GM12875 (cell line): ENCODE data around the gene PGAP3.
"Not testable (repeated sequence)": the region's sequence is repeated elsewhere in the genome, so short reads cannot be mapped to it uniquely, and the experiment has no call there.

Experiments used
- H3K4me3 ChIP-seq: one replicate; pipeline ENCODE4 v1.5.1; 2011; ENCODE audit warnings: low read depth, low read length, control low read depth
- CTCF ChIP-seq: IDR thresholded peaks from 2 replicates; pipeline ENCODE4 v1.5.1; 2011; ENCODE audit warnings: low read depth, mild to moderate bottlenecking, control low read depth, inconsistent platforms, low read length, moderate library complexity, borderline replicate concordance; ENCODE audit not compliant: insufficient read depth

The PGAP3 gene

GRCh38 chr17:39711851-39712250, 24.0 kb upstream of the PGAP3 start:
- TF ChIP-seq CTCF: no peak
- H3K4me3 ChIP-seq: no peak overlapping the region

- H3K4me3 ChIP-seq: not testable (repeated sequence)
Observed at GRCh38 chr17:39711071-39711470, 23.2 kb upstream of the PGAP3 start.

GRCh38 chr17:39709998-39710964, 22.4 kb upstream of the PGAP3 start:
- H3K4me3 ChIP-seq: no peak overlapping the region
- TF ChIP-seq CTCF: no peak

- H3K4me3 ChIP-seq: no peak overlapping the region
- TF ChIP-seq CTCF: no peak
Observed at GRCh38 chr17:39709319-39709997, 21.6 kb upstream of the PGAP3 start.

- TF ChIP-seq CTCF: no peak
- no peak overlapping the region for H3K4me3 ChIP-seq
Observed at GRCh38 chr17:39706921-39707337, 19.1 kb upstream of the PGAP3 start.

GRCh38 chr17:39706383-39706782, 18.5 kb upstream of the PGAP3 start:
- H3K4me3 ChIP-seq: no peak overlapping the region
- no peak for TF ChIP-seq CTCF

GRCh38 chr17:39705786-39706348, 18.0 kb upstream of the PGAP3 start:
- no peak overlapping the region for H3K4me3 ChIP-seq
- no peak for TF ChIP-seq CTCF
